ENCODE measurements around the gene ANGPT4.

The ANGPT4 gene

GRCh38 chr20:841568-842546, 74.3 kb downstream of the ANGPT4 start:
- TF ChIP-seq, protein P1, sequence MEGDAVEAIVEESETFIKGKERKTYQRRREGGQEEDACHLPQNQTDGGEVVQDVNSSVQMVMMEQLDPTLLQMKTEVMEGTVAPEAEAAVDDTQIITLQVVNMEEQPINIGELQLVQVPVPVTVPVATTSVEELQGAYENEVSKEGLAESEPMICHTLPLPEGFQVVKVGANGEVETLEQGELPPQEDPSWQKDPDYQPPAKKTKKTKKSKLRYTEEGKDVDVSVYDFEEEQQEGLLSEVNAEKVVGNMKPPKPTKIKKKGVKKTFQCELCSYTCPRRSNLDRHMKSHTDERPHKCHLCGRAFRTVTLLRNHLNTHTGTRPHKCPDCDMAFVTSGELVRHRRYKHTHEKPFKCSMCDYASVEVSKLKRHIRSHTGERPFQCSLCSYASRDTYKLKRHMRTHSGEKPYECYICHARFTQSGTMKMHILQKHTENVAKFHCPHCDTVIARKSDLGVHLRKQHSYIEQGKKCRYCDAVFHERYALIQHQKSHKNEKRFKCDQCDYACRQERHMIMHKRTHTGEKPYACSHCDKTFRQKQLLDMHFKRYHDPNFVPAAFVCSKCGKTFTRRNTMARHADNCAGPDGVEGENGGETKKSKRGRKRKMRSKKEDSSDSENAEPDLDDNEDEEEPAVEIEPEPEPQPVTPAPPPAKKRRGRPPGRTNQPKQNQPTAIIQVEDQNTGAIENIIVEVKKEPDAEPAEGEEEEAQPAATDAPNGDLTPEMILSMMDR (IDR thresholded peaks at IDR 0.05; ENCODE audit: insufficient read depth, low read depth, low read length, missing control alignments): no peak
- H3K4me3 ChIP-seq (ENCODE audit: low read length): peak overlapping the region; percentile 84
- peak; percentile 71 for DNase-seq (ENCODE audit: low read depth)

DNA sequence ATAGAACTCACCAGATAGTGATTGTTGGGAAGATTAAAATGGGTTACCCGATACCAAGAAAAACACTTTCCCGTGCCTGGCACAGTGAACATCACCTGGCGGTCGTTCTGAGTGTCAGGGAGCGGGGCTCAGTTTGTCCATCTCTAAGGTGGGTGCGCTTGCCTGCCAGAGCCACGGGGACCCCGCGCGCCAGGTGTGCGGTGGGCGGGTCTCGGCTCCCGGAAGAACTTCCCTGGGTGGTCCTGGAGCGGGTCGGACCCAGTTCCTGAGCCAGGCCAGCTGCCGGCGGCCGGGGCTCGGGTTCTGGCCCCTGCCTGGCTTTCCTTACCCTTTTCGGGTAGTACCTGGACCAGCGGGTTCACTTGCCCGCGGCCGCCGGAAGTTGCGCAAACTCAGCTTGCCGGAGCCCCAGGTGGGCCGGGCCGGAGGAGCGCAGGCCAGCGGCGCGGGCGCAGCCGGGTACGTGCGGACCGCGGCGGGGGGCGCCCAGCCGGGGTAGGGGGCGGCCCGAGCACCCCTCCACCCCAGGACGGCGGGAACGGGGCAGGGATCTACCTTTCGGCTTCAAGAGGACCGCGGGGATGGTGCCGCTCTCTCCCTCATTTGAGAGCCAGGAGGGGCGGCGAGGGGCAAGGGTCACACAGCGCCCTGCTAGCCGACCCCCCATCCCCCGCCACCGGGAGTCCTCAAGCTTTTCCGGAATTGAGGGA, 75.1 kb downstream of the ANGPT4 start:
- H3K4me3 ChIP-seq (ENCODE audit: low read length): peak overlapping the region; percentile 84
- TF ChIP-seq, protein P1 (IDR thresholded peaks at IDR 0.05; ENCODE audit: insufficient read depth, low read depth, low read length, missing control alignments): no peak
- DNase-seq (ENCODE audit: low read depth): peak; percentile 65

GRCh38 chr20:840503-840857, 75.7 kb downstream of the ANGPT4 start:
- H3K4me3 ChIP-seq (ENCODE audit: low read length): peak overlapping the region; percentile 84
- no peak for DNase-seq (ENCODE audit: low read depth)
- TF ChIP-seq, protein P1 (IDR thresholded peaks at IDR 0.05; ENCODE audit: insufficient read depth, low read depth, low read length, missing control alignments): no peak

DNA sequence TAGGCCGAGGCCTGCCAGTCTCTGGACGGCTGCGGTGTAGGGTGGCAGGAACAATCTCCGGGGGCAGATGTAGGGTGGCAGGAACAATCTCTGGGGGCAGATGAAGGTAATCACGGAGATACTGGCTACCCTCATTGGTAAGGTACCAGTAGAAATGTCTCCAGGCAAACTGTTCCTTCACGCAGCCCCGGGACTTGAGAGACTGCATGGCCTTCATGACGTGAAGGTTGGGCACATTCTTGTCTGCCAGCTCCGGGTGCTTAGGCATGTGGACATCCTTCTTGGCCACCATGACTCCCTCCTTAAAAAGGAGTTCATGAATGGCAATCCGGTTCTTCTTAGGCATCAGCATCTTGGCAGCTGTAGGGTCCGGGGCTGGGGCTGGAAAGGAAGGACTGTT, 76.5 kb downstream of the ANGPT4 start:
- TF ChIP-seq, protein P1 (IDR thresholded peaks at IDR 0.05; ENCODE audit: insufficient read depth, low read depth, low read length, missing control alignments): no peak
- DNase-seq (ENCODE audit: low read depth): no peak
- no peak overlapping the region for H3K4me3 ChIP-seq (ENCODE audit: low read length)

- TF ChIP-seq, protein P1 (IDR thresholded peaks at IDR 0.05; ENCODE audit: insufficient read depth, low read depth, low read length, missing control alignments): no peak
- no peak overlapping the region for H3K4me3 ChIP-seq (ENCODE audit: low read length)
- no peak for DNase-seq (ENCODE audit: low read depth)
Measured at GRCh38 chr20:839015-839414, 77.1 kb downstream of the ANGPT4 start.

DNA sequence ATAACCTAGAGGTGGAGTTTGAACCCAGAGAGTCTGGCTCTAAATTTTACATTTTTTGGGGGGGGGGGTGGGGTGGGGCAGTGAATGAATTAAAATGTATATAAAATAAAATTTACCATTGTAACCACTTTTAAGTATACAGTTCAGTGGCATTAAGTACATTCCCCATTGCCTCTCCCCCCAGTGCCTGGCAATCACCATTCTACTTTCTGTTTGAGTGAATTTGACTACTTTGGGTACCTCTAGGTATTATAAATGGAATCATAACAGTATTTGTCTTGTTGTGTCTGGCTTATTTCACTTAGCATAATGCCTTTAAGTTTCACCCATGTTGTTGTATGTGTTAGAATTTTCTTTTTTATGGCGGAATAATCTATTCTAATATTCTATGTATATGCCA, 79.9 kb downstream of the ANGPT4 start:
- TF ChIP-seq, protein P1 (IDR thresholded peaks at IDR 0.05; ENCODE audit: insufficient read depth, low read depth, low read length, missing control alignments): no peak
- DNase-seq (ENCODE audit: low read depth): no peak
- H3K4me3 ChIP-seq (ENCODE audit: low read length): no peak overlapping the region

Data from epithelial cell of esophagus (primary cell).